Muscle of leg (tissue), 11 donors: ENCODE data around the gene UBE4A. TPM values are rescaled to one million over a fixed set of nuclear protein-coding genes. Genes with fewer than 3 reads are reported as not detected.

Experiments
- DNase-seq: peaks from one replicate; pipeline ENCODE4 v3.0.0; 2013
- H3K27ac ChIP-seq: one replicate; pipeline ENCODE4 v1.5.1; 2013; ENCODE audit warnings: mild to moderate bottlenecking, low read length, control low read depth
- H3K27me3 ChIP-seq: one replicate; pipeline ENCODE4 v1.6.1; 2013; ENCODE audit warnings: low read length; ENCODE audit not compliant: control insufficient read depth, insufficient read depth
- H3K36me3 ChIP-seq: one replicate; pipeline ENCODE4 v1.6.1; 2013; ENCODE audit warnings: low read length; ENCODE audit not compliant: control insufficient read depth, insufficient read depth
- H3K4me1 ChIP-seq: one replicate; pipeline ENCODE4 v1.6.1; 2013; ENCODE audit warnings: low read length; ENCODE audit not compliant: control insufficient read depth, insufficient read depth
- H3K4me3 ChIP-seq: one replicate; pipeline ENCODE4 v1.5.1; 2013; ENCODE audit warnings: low read length, control low read depth
- H3K9me3 ChIP-seq: replicated peaks from 2 replicates; pipeline ENCODE4 v1.6.1; 2013; ENCODE audit warnings: low read depth, low read length; ENCODE audit not compliant: control insufficient read depth
- WGBS: methylation state at CpG from one replicate; pipeline ENCODE4 v1.1.5; 2013; ENCODE audit warnings: missing lambda C conversion rate; ENCODE audit not compliant: insufficient coverage; 5-methylcytosine and 5-hydroxymethylcytosine counted together
- polyA plus RNA-seq, 8 donors: library from polyadenylated mRNA; unstranded; fragments of 120-200 nt; gene quantifications; one replicate each; pipeline versions ENCODE4 v1.2.1 to v1.2.3, GENCODE V29; 2013; ENCODE audit warnings: inconsistent platforms in 1 of 8, low replicate concordance in 1 of 8; ENCODE audit not compliant: insufficient read length in 8 of 8, insufficient read depth in 1 of 8
- total RNA-seq: library from RNA; stranded (reverse); fragments of 120-200 nt; gene quantifications from one replicate; pipeline ENCODE4 v1.2.4, GENCODE V29; 2013

Gene UBE4A
- total and polyA plus RNA-seq, 9 donors: 15.5 to 27.3 (median 19.2) TPM

- no peaks in the 10 kb centered on the region for H3K27me3 ChIP-seq
- peak; percentile 99 for DNase-seq
- WGBS: under 1% methylated on average over 57 of the region's 83 CpGs
- no peaks in the 10 kb centered on the region for H3K36me3 ChIP-seq
- no peaks in the 10 kb centered on the region for H3K9me3 ChIP-seq
- peak within 1 kb of the TSS; percentile 93 for H3K4me3 ChIP-seq
- H3K27ac ChIP-seq: peak within 1 kb of the TSS; percentile 88
- H3K4me1 ChIP-seq: peaks cover 24% of the 10 kb centered on the region
These were observed 76.7 kb downstream of the UBE4A start, which contains the start of gene KMT2A for GRCh38 chr11:118435893-118436624. KMT2A (plus strand) TSS chr11:118436492; CDS start chr11:118436513, 21 bp downstream.

DNA sequence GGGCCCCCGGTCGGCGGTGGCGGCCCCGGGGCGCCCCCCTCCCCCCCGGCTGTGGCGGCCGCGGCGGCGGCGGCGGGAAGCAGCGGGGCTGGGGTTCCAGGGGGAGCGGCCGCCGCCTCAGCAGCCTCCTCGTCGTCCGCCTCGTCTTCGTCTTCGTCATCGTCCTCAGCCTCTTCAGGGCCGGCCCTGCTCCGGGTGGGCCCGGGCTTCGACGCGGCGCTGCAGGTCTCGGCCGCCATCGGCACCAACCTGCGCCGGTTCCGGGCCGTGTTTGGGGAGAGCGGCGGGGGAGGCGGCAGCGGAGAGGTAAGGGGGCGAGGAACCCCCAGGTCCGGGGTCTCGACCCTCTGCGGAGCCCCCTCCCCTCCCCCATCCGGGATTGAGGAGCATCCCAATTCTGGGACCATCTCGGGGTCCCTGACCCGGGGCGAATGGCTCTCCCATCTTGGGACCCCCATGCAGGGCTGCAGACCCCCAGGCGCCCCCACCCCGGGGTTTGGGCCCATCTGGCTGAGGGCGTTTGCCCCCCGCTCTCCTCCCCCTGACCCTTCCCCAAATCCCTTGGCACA is 77.3 kb downstream of the UBE4A start:
- H3K27ac ChIP-seq: peak overlapping the region; percentile 88
- H3K27me3 ChIP-seq: no peaks in the 10 kb centered on the region
- no peaks in the 10 kb centered on the region for H3K36me3 ChIP-seq
- H3K4me3 ChIP-seq: peak overlapping the region; percentile 93
- H3K9me3 ChIP-seq: no peaks in the 10 kb centered on the region
- peaks cover 24% of the 10 kb centered on the region for H3K4me1 ChIP-seq
- no peak for DNase-seq
- WGBS: under 1% methylated on average over 32 of the region's 55 CpGs

- H3K4me3 ChIP-seq: peak overlapping the region; percentile 93
- no peaks in the 10 kb centered on the region for H3K9me3 ChIP-seq
- no peaks in the 10 kb centered on the region for H3K27me3 ChIP-seq
- H3K27ac ChIP-seq: peak overlapping the region; percentile 88
- peak; percentile 82 for DNase-seq
- WGBS: 0% methylated on average over 17 of the region's 28 CpGs
- H3K4me1 ChIP-seq: peaks cover 24% of the 10 kb centered on the region
- no peaks in the 10 kb centered on the region for H3K36me3 ChIP-seq
These were observed 78.1 kb downstream of the UBE4A start for GRCh38 chr11:118437208-118438125.

- H3K27ac ChIP-seq: peak overlapping the region; percentile 88
- peak; percentile 95 for DNase-seq
- H3K4me3 ChIP-seq: peak overlapping the region; percentile 93
- no peaks in the 10 kb centered on the region for H3K27me3 ChIP-seq
- peaks cover 24% of the 10 kb centered on the region for H3K4me1 ChIP-seq
- 0% methylated on average over 3 of the region's 14 CpGs for WGBS
- no peaks in the 10 kb centered on the region for H3K9me3 ChIP-seq
- no peaks in the 10 kb centered on the region for H3K36me3 ChIP-seq
These were observed 79.0 kb downstream of the UBE4A start for GRCh38 chr11:118438314-118438931.

- Histone ChIP-seq H3K36me3 (no peaks in the 10 kb centered on the region), H3K4me3 (no peak overlapping the region), H3K4me1 (peaks cover 15% of the 10 kb centered on the region)
These were observed 80.2 kb downstream of the UBE4A start for GRCh38 chr11:118439646-118440045.

GRCh38 chr11:118441770-118442275 is 82.4 kb downstream of the UBE4A start:
- H3K4me3 ChIP-seq: no peak overlapping the region
- no peaks in the 10 kb centered on the region for H3K36me3 ChIP-seq
- WGBS: 75% methylated on average over 1 of the region's 3 CpGs
- no peak for DNase-seq
- no peaks in the 10 kb centered on the region for H3K9me3 ChIP-seq
- H3K27me3 ChIP-seq: no peaks in the 10 kb centered on the region
- peaks cover 12% of the 10 kb centered on the region for H3K4me1 ChIP-seq
- H3K27ac ChIP-seq: no peak overlapping the region

More at GRCh38 chr11:118439646-118440045, 80.2 kb downstream of the UBE4A start:
- no peak for DNase-seq
- Histone ChIP-seq H3K27me3 (no peaks in the 10 kb centered on the region), H3K27ac (no peak overlapping the region), H3K9me3 (no peaks in the 10 kb centered on the region)

DNA sequence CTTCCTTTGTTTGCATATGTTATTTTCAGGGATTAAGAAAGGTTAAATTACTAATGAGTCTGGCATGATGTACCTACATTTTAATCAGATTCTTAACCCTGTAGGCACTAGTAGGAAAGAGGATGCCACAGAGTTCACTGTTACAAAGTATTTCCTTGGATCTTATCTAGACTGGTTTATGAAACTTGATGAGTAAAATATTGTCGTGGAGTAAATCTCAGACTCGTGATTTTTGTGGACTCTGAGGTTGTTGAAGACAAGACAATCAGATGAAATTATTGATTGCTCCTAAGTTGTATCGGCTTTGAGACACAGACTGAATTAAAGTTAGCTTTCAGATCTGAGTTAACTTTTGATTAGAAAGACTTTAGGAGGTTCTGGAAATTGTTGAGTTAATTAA is 82.9 kb downstream of the UBE4A start:
- WGBS: 68% methylated on average over 2 of the region's 3 CpGs
- Histone ChIP-seq H3K27ac (no peak overlapping the region), H3K27me3 (no peaks in the 10 kb centered on the region), H3K4me3 (no peak overlapping the region), H3K4me1 (peaks cover 12% of the 10 kb centered on the region), H3K9me3 (no peaks in the 10 kb centered on the region), H3K36me3 (no peaks in the 10 kb centered on the region)
- DNase-seq: no peak

- H3K27ac ChIP-seq: no peak overlapping the region
- WGBS: 80% methylated on average over 1 of the region's 4 CpGs
- no peaks in the 10 kb centered on the region for H3K27me3 ChIP-seq
- H3K4me1 ChIP-seq: peaks cover 6% of the 10 kb centered on the region
- H3K36me3 ChIP-seq: no peaks in the 10 kb centered on the region
- no peaks in the 10 kb centered on the region for H3K9me3 ChIP-seq
- H3K4me3 ChIP-seq: no peak overlapping the region
- no peak for DNase-seq
These were observed 83.6 kb downstream of the UBE4A start for GRCh38 chr11:118442908-118443589.

- H3K4me1 ChIP-seq: no peaks in the 10 kb centered on the region
- DNase-seq: no peak
- no peaks in the 10 kb centered on the region for H3K9me3 ChIP-seq
- no peak overlapping the region for H3K4me3 ChIP-seq
- no CpG with 5 or more reads among the region's 2 CpGs for WGBS
- H3K27me3 ChIP-seq: no peaks in the 10 kb centered on the region
- H3K36me3 ChIP-seq: no peaks in the 10 kb centered on the region
- no peak overlapping the region for H3K27ac ChIP-seq
These were observed 84.3 kb downstream of the UBE4A start for GRCh38 chr11:118443590-118444218.
